ENCODE data around the gene TCERG1.

DNA sequence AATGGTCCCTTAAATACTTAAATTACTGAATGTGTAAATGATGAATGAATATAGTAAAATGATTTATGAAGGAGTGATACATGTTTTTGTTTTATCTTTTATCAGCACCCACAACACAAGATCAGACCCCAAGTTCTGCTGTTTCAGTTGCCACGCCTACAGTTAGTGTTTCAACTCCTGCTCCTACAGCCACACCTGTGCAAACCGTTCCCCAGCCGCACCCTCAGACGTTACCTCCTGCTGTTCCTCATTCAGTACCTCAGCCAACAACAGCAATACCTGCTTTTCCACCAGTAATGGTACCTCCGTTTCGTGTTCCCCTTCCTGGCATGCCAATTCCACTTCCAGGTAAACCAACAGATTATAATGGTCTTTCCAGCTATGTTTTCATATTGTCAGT lies 16.3 kb downstream of the TCERG1 start:
- TF ChIP-seq EZH2 (IDR thresholded peaks at IDR 0.05) (no peak), FOXP2 (optimal IDR thresholded peaks at IDR 0.05; ENCODE audit: control extremely low read depth, extremely low read length, insufficient read depth) (no peak)
